Astrocyte of the cerebellum (primary cell): Measurements from ENCODE around the gene DDIAS.

ENCODE experiments used
- DNase-seq: peaks from one replicate; pipeline ENCODE4 v3.0.0-alpha.2; 2011; ENCODE audit warnings: low read depth
- H3K4me3 ChIP-seq: 2 replicates; pipeline ENCODE4 v1.5.1; 2011; ENCODE audit warnings: mild to moderate bottlenecking, low read depth, low read length, moderate library complexity
- CTCF ChIP-seq: IDR thresholded peaks from 2 replicates; pipeline ENCODE4 v1.5.1; 2012; ENCODE audit warnings: low read length, low read depth, moderate library complexity, mild to moderate bottlenecking; ENCODE audit errors: missing control alignments
- in situ Hi-C: cut with HindIII; loops from 2 replicates; pipeline ENCODE4 v1.10.0; 2017; ENCODE audit warnings: low sequenced_read_pairs

The DDIAS gene

GRCh38 chr11:82896183-82896582 lies 5.4 kb upstream of the DDIAS start:
- no peak overlapping the region for H3K4me3 ChIP-seq
- in situ Hi-C loops = no loop called here
- TF ChIP-seq CTCF = no peak
- DNase-seq = no peak

GRCh38 chr11:82898241-82898640 lies 3.3 kb upstream of the DDIAS start:
- TF ChIP-seq CTCF = no peak
- no peak overlapping the region for H3K4me3 ChIP-seq
- DNase-seq = no peak
- in situ Hi-C loops = no loop called here

- in situ Hi-C loops = no loop called here
- peak overlapping the region; percentile 85 for H3K4me3 ChIP-seq
- no peak for TF ChIP-seq CTCF
- DNase-seq = no peak
These were observed 2.2 kb upstream of the DDIAS start for GRCh38 chr11:82899186-82899820.

GRCh38 chr11:82899957-82900276 lies 1.6 kb upstream of the DDIAS start:
- TF ChIP-seq CTCF = no peak
- DNase-seq = no peak
- in situ Hi-C loops = no loop called here
- H3K4me3 ChIP-seq = peak overlapping the region; percentile 85

- in situ Hi-C loops = no loop called here
- H3K4me3 ChIP-seq = peak within 1 kb of the TSS; percentile 85
- no peak for TF ChIP-seq CTCF
- DNase-seq = peak; percentile 64
These were observed 1.0 kb upstream of the DDIAS start, which contains the start of gene PRCP for GRCh38 chr11:82900277-82901164. Gene PRCP (minus strand): TSS chr11:82900430. CDS start chr11:82900402, 28 bp downstream.

- in situ Hi-C loops = no loop called here
- DNase-seq = no peak
- no peak for TF ChIP-seq CTCF
- H3K4me3 ChIP-seq = peak overlapping the region; percentile 85
These were observed 468 bp downstream of the DDIAS start for GRCh38 chr11:82901922-82902485.
